GM12801 (cell line): ENCODE data around the gene SLC1A3.

Source experiments
- TF ChIP-seq, protein P1 (sequence below): IDR thresholded peaks from one replicate; pipeline ENCODE4 v1.5.1; 2011; ENCODE audit warnings: control low read depth; ENCODE audit not compliant: insufficient read length; ENCODE audit errors: extremely low read depth

The SLC1A3 gene

GRCh38 chr5:36719282-36719681, 112.9 kb downstream of the SLC1A3 start:
- TF ChIP-seq, protein P1, sequence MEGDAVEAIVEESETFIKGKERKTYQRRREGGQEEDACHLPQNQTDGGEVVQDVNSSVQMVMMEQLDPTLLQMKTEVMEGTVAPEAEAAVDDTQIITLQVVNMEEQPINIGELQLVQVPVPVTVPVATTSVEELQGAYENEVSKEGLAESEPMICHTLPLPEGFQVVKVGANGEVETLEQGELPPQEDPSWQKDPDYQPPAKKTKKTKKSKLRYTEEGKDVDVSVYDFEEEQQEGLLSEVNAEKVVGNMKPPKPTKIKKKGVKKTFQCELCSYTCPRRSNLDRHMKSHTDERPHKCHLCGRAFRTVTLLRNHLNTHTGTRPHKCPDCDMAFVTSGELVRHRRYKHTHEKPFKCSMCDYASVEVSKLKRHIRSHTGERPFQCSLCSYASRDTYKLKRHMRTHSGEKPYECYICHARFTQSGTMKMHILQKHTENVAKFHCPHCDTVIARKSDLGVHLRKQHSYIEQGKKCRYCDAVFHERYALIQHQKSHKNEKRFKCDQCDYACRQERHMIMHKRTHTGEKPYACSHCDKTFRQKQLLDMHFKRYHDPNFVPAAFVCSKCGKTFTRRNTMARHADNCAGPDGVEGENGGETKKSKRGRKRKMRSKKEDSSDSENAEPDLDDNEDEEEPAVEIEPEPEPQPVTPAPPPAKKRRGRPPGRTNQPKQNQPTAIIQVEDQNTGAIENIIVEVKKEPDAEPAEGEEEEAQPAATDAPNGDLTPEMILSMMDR, result no peak

DNA sequence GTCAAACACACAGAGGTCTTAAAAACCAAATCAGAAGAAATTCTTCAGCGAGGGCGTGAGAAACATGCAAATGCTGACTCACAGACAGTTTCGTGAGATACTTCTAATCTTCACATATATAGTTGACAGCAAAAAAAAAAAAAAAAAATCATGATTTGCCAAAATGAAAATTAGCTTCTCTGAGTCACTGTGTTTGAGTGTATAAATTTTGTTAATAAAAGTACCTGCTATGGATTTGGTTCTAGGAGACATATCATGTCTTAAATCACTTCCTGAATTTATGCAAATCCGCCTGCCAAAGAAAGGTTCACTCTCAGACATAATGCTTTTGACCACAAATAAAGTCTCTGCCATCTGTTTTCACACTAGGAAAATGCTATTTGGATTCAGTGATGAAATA, 114.3 kb downstream of the SLC1A3 start:
- TF ChIP-seq, protein P1, result no peak

DNA sequence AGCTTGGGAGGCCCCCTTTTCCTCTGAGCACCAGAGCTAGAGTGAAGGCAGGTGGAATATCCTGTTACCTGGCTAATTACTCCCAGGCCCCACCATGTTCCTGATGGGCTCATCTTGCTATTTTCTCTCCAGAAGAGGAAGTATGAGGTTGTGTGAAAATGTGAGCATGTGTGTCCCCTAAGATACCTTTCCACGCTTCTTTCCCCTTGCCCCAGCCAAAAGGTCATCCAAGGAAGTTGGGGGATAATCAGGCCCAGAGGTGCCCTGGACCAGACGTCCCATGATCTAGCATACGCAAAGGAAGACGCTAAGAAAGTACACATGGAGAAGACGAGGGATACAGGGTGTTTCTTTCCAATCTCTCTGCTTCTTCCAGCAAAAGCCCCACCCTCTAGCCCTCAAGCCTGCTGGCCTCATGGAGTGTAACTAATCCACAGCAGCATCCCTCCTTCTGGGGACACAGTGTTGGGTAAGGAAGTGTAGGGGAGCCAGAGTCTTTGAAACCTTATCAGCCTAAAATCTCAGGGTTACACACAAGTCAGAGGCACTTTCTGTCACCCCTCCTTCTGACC, 115.3 kb downstream of the SLC1A3 start:
- TF ChIP-seq, protein P1, result no peak

GRCh38 chr5:36722900-36723299, 116.5 kb downstream of the SLC1A3 start:
- TF ChIP-seq, protein P1, result no peak

DNA sequence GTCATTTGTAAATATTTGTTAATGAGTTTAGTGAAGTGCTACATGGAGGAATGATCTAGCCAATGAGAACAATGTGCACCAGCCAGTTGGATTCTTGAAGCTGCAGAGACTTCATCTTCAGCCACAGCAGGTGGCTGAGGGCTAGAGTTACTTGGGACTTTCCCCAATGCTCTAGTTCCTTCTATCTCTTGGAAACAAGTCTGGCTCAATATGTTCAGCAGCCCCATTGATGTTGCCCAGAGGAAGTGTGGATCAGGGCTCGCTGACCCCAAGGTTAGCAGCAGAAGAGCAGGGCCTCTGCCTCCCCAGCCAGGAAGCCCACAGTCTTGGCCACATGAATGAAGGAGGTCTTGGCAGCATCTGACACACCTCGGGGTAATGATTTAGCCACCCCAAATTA, 117.5 kb downstream of the SLC1A3 start:
- TF ChIP-seq, protein P1, result no peak

DNA sequence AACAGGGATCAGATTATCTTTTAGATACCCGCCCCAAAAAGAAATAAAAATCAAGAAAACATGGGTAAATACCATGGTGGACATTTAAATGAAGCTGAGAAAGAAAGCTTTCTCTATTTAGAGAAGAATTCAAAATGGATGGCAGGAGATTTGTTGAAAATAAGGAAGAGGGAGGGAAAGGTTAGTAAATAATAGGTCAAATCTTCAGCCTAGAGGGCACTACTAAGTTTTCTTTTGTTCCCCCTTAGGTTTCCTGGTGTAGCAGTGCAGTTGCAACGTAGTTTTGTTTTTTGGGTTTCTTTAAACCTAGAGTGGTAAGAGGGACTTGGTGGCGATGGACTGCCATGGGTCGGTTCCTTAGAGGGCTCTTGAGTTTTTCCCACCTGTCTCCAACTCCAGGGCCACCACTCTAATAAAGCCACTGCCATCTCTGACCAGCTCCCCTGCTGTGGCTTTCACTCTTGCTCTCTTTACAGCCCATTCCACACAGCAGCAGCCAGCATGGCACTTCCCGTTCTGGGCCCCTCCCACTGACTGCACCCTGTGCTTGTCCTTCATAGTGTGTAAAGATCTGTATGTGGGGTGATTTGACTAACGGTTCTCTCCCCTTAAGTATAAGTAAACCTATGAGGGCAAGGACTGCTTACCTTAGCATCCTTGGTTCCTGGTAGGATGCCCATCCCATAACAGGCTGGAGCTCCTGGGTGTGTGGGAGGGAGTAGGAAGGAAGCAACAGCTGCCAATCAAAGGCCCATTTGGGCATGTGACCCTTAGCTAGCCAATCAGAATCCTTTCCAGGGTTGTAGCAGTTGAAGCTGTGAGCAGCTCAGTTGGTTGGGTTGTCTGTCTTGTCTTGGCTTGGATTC, 118.3 kb downstream of the SLC1A3 start:
- TF ChIP-seq, protein P1, result no peak

GRCh38 chr5:36726317-36726716, 119.9 kb downstream of the SLC1A3 start:
- TF ChIP-seq, protein P1, result no peak
